SK-N-MC (cell line): ENCODE measurements around the gene ANAPC2.

Source experiments
- EZH2 ChIP-seq: fragments of 200-600 bp; sonication (generic); IDR thresholded peaks from one replicate; pipeline ENCODE4 v1.6.1; 2017; ENCODE audit warnings: antibody characterized with exemption
- FOXP2 ChIP-seq: optimal IDR thresholded peaks from 2 replicates; pipeline ENCODE3; 2011; ENCODE audit warnings: mild to moderate bottlenecking, moderate library complexity; ENCODE audit not compliant: insufficient read depth; ENCODE audit errors: extremely low read length, control extremely low read depth
- POLR2AphosphoS5 ChIP-seq: IDR thresholded peaks from 2 replicates; pipeline ENCODE4 v1.6.1; 2012; ENCODE audit warnings: mild to moderate bottlenecking, low read depth, low read length, borderline replicate concordance

DNA sequence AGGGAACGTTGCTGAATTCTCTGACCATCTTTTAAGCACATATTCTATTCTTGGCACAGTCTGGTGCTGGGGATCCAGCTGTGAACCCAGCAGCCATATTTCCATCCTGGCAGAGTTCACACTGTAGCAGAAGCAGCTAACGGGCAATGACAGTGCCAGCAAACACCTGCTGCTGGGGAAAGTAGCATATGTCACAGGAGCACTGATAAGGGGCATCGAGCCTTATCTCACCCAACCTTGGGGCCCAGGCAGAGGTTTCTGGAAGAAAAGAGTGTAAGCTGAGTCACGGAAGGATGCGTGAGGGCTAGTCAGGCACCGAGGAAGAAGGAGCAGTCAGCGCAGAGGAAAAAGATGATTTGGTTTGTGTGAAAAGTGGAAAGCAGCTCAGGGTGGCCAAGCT is 18.2 kb upstream of the ANAPC2 start:
- no peak for TF ChIP-seq EZH2
- no peak for TF ChIP-seq POLR2AphosphoS5
- TF ChIP-seq FOXP2, result no peak
